Measurements from ENCODE around the gene GNAT2. TPM values are rescaled to one million over a fixed set of nuclear protein-coding genes. Genes with fewer than 3 reads are reported as not detected.

The GNAT2 gene
- total RNA-seq, 6 donors from 2014 or later = 0.20 to 0.46 TPM; not detected in 4

DNA sequence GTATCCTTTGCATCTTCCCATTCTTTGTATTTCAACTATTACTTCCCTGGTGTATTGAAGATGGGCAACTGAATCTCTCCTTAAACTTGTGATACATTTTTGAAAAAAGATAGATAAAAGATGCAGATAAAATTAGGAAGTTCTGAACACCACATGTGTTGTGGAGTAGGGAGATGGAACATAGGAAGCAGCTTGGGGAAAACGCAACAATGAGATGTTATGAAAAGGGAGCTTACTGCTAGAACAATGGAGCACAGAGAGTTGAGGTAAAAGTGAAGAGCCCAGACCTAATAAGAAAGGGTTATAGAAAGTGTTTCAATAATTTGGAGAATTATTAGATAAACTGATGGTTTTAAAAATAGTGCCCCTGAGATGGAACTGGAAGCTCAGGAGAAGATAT is 50.1 kb downstream of the GNAT2 start:
- no peak for TF ChIP-seq POLR2AphosphoS5 (IDR thresholded peaks at IDR 0.05)
- TF ChIP-seq EP300 (IDR thresholded peaks at IDR 0.05) = no peak
- no peak for TF ChIP-seq POLR2A (IDR thresholded peaks at IDR 0.05)
- TF ChIP-seq, protein P1, sequence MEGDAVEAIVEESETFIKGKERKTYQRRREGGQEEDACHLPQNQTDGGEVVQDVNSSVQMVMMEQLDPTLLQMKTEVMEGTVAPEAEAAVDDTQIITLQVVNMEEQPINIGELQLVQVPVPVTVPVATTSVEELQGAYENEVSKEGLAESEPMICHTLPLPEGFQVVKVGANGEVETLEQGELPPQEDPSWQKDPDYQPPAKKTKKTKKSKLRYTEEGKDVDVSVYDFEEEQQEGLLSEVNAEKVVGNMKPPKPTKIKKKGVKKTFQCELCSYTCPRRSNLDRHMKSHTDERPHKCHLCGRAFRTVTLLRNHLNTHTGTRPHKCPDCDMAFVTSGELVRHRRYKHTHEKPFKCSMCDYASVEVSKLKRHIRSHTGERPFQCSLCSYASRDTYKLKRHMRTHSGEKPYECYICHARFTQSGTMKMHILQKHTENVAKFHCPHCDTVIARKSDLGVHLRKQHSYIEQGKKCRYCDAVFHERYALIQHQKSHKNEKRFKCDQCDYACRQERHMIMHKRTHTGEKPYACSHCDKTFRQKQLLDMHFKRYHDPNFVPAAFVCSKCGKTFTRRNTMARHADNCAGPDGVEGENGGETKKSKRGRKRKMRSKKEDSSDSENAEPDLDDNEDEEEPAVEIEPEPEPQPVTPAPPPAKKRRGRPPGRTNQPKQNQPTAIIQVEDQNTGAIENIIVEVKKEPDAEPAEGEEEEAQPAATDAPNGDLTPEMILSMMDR (IDR thresholded peaks at IDR 0.05) = no peak
- Histone ChIP-seq H3K9me3 (no peaks in the 10 kb centered on the region), H3K27me3 (no peaks in the 10 kb centered on the region), H3K36me3 (no peaks in the 10 kb centered on the region), H3K4me1 (peaks cover 49 to 79% (median 52%) of the 10 kb centered on the region in 4 donors), H3K4me3 (no peak overlapping the region), H3K27ac (peak overlapping the region in 3 of 4 donors; percentile 4 to 38 (median 12))
- DNase-seq (no peak), ATAC-seq (ENCODE audit: low FRiP score in 2 of 2) (no peak)
- WGBS, 2 donors = 46 to 62% methylated on average over 1 of the region's 1 CpG

DNA sequence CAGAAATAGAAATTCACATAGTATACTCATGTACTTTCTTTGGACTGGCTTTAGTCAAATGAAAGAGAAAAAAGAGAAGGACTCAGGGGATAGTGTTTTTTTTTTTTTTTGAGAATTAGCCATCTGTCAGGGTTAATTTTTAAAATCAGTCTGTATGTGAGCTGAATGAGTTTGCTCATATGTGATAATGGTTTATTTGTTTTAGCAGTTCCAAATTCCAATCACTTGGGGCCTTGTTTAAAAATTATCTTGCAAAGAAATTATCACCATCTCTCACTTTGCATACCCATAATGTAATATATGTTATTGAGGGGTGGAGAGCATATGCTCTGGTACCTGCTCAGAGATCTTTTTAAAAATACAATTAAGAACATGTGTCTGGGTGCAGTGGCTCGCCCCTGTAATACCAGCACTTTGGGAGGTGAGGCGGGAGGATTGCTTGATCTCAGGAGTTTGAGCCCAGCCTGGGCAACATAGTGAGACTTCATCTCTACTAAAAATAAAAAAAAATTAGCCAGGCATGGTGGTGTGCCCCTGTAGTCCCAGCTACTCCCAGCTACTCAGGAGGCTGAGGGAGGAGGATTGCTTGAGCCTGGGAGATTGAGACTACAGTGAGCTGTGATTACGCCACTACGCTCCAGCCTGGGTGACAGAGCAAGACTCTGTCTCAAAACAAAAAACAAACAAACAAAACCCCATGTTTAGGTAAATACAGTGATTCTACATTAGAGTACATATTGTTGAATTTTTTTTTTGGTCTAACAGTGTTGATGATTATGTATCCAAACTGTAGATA is 51.3 kb downstream of the GNAT2 start:
- Histone ChIP-seq H3K9me3 (no peaks in the 10 kb centered on the region), H3K4me1 (peaks cover 42 to 78% (median 53%) of the 10 kb centered on the region in 4 donors), H3K36me3 (no peaks in the 10 kb centered on the region), H3K27me3 (no peaks in the 10 kb centered on the region), H3K27ac (no peak overlapping the region), H3K4me3 (no peak overlapping the region)
- DNase-seq = no peak
- WGBS, 2 donors = 93 to 96% methylated on average over 4 of the region's 4 CpGs
- ATAC-seq (ENCODE audit: low FRiP score in 2 of 2) = no peak
- TF ChIP-seq POLR2AphosphoS5 (IDR thresholded peaks at IDR 0.05) = no peak
- no peak for TF ChIP-seq POLR2A (IDR thresholded peaks at IDR 0.05)
- TF ChIP-seq, protein P1 (IDR thresholded peaks at IDR 0.05) = no peak
- no peak for TF ChIP-seq EP300 (IDR thresholded peaks at IDR 0.05)

DNA sequence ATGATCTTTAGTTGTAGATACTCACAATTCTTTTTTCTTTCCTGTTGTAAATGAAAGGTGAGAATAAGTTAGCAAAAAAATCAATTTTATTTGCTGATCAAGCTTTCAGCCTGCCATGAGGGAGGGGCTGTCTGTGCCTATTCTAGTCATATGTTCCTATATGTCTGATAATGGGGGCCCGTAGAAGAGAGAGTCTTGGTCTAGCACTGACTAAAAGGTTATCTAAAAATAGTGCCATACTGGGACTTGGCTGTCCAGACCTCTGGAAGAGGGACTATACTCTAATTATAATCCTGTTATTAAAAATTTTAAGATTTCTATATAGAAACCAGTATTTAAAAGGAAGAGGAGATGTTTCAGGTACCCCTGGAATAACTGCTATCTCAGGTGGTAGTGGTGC is 52.4 kb downstream of the GNAT2 start:
- H3K9me3 ChIP-seq = no peaks in the 10 kb centered on the region
- WGBS, 2 donors = 89 to 100% methylated on average over 1 of the region's 1 CpG
- H3K27me3 ChIP-seq = no peaks in the 10 kb centered on the region
- TF ChIP-seq EP300 (IDR thresholded peaks at IDR 0.05) = no peak
- TF ChIP-seq, protein P1 (IDR thresholded peaks at IDR 0.05) = no peak
- no peak for TF ChIP-seq POLR2AphosphoS5 (IDR thresholded peaks at IDR 0.05)
- no peak for TF ChIP-seq POLR2A (IDR thresholded peaks at IDR 0.05)
- no peak for DNase-seq
- H3K4me3 ChIP-seq = no peak overlapping the region
- no peaks in the 10 kb centered on the region for H3K36me3 ChIP-seq
- peaks cover 43 to 79% (median 60%) of the 10 kb centered on the region in 4 donors for H3K4me1 ChIP-seq
- H3K27ac ChIP-seq = no peak overlapping the region
- ATAC-seq (ENCODE audit: low FRiP score in 2 of 2) = no peak

DNA sequence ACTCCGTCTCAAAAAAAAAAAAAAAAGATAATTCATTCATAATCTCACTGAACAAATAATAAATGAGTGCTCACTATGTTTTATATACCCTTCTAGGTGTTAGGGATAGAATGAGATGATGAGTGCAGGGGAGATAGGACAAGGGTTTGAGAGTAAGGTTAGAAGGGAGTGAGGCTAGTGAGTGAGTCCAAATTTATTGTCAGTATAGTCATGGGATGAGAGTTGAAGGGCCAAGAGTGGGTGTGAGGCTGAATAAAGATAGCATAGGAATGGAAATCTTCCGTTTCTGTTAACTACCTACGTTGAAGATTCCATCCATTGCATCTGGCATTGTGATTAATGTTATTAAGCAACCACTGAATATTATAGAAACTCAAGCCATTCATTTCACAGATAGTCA is 54.2 kb downstream of the GNAT2 start:
- H3K4me1 ChIP-seq = peaks cover 29 to 74% (median 54%) of the 10 kb centered on the region in 4 donors
- no peak for ATAC-seq (ENCODE audit: low FRiP score in 2 of 2)
- H3K27me3 ChIP-seq = no peaks in the 10 kb centered on the region
- H3K9me3 ChIP-seq = no peaks in the 10 kb centered on the region
- DNase-seq = no peak
- no peak overlapping the region for H3K4me3 ChIP-seq
- TF ChIP-seq, protein P1 (IDR thresholded peaks at IDR 0.05) = no peak
- TF ChIP-seq POLR2A (IDR thresholded peaks at IDR 0.05) = no peak
- TF ChIP-seq EP300 (IDR thresholded peaks at IDR 0.05) = no peak
- TF ChIP-seq POLR2AphosphoS5 (IDR thresholded peaks at IDR 0.05) = no peak
- H3K27ac ChIP-seq = no peak overlapping the region
- H3K36me3 ChIP-seq = no peaks in the 10 kb centered on the region
- WGBS, 2 donors = 93 to 95% methylated on average over 3 of the region's 3 CpGs

All from upper lobe of left lung (tissue), 6 donors.